Pancreas (tissue), 10 donors: Measurements from ENCODE around the gene FMNL2. TPM values are rescaled to one million over a fixed set of nuclear protein-coding genes. Genes with fewer than 3 reads are reported as not detected.

Experiments used
- ATAC-seq, 4 donors: fragments of 200-7000 bp; cut with Tn5 transposase; one replicate each; pipeline versions ENCODE4 v1.8.0 to v1.9.1; 2020; ENCODE audit warnings: mild to moderate bottlenecking in 4 of 4, moderate library complexity in 4 of 4
- DNase-seq, 6 donors: peaks; one replicate each; pipeline ENCODE4 v3.0.0-alpha.2; 2020
- FAIRE-seq: peaks from 2 replicates; lab custom pipeline; 2012; peaks lifted over from hg19 to GRCh38; lab: Jason Lieb, UNC
- H3K27ac ChIP-seq, 4 donors: fragments of 200-600 bp; sonication (generic); 1 replicate in 3 of 4; 2 replicates in 1 of 4; pipeline versions ENCODE4 v1.5.0 to v1.8.0; 2020
- H3K27me3 ChIP-seq, 4 donors: fragments of 200-600 bp; one replicate each; pipeline ENCODE4 v1.8.0; 2021
- H3K36me3 ChIP-seq, 3 donors: fragments of 200-600 bp; sonication (generic) in 1 of 3; one replicate each; pipeline versions ENCODE4 v1.5.0 to v1.8.0; 2020 to 2021
- H3K4me1 ChIP-seq, 3 donors: fragments of 200-600 bp; one replicate each; pipeline ENCODE4 v1.8.0; 2021
- H3K4me3 ChIP-seq, 4 donors: fragments of 200-600 bp; sonication (generic) in 2 of 4; one replicate each; pipeline versions ENCODE4 v1.5.0 to v1.8.0; 2020 to 2021
- H3K9me3 ChIP-seq, 4 donors: fragments of 200-600 bp; one replicate each; pipeline ENCODE4 v1.8.0; 2021
- CTCF ChIP-seq, 4 donors: fragments of 200-600 bp; sonication (generic) in 3 of 4; IDR thresholded peaks; one replicate each; pipeline versions ENCODE4 v1.5.0 to v1.8.0; 2021; ENCODE audit warnings: antibody characterized with exemption in 4 of 4
- WGBS, 2 donors: extraction: QIAGEN DNeasy Blood & Tissue Kit; methylation state at CpG; one replicate each; pipeline ENCODE4 v1.1.7; 2013; 5-methylcytosine and 5-hydroxymethylcytosine counted together
- intact Hi-C, 3 donors: fragments of 100-400 bp; cut with DNase I; formaldehyde crosslinking; loops; one replicate each; pipeline versions ENCODE4 v1.11.1 to v1.14.2; 2022
- polyA plus RNA-seq, 2 donors: library from polyadenylated mRNA; stranded (reverse); fragments of 200-250 nt; gene quantifications; one replicate each; pipeline ENCODE4 v1.2.3, GENCODE V29; 2013
- total RNA-seq, 6 donors: library from RNA; stranded (reverse); fragmentation: NEBNext Ultra II Directional in 4 of 6; extraction: Animal tissue kit (Norgen Biotek cat#: 25700) in 4 of 6; gene quantifications; one replicate each; pipeline versions ENCODE4 v1.2.1 to v1.2.4, GENCODE V29; 2021 to 2023
- donor health status: healthy with polysubstance abuse.
- donor health status: DM: no; HTN: no; CAD: no; lungs with moderate emphysema.
- donor health status: DM: no; HTN: no; CAD: no.
- donor health status: control.
- donor health status: control.
- donor health status: Bipolar disorder and iron deficiency.
- donor health status: DM: yes; HTN: yes; CAD: no.
- donor health status: DM: no; HTN: no; CAD: no.
- donor health status: DM: no; HTN: no; CAD: no.
- donor health status: DM: yes; HTN: yes; CAD: no.

FMNL2 gene
- total and polyA plus RNA-seq, 8 donors, result 7.5 to 22.3 (median 11.3) TPM

- H3K4me3 ChIP-seq, result no peak overlapping the region
- H3K27ac ChIP-seq, result no peak overlapping the region
- FAIRE-seq (no peak), ATAC-seq (no peak), DNase-seq (no peak)
- no peak for TF ChIP-seq CTCF (IDR thresholded peaks at IDR 0.05)
- no peaks in the 10 kb centered on the region for H3K4me1 ChIP-seq
- no peaks in the 10 kb centered on the region for H3K36me3 ChIP-seq
- no peaks in the 10 kb centered on the region for H3K27me3 ChIP-seq
- H3K9me3 ChIP-seq, result no peaks in the 10 kb centered on the region
- WGBS, 2 donors, result 76 to 84% methylated on average over 2 of the region's 2 CpGs
- intact Hi-C loops, result no loop called here
Observed at GRCh38 chr2:152303951-152304350, 31.0 kb upstream of the FMNL2 start.

GRCh38 chr2:152304836-152305235 is 30.1 kb upstream of the FMNL2 start:
- no peak for FAIRE-seq
- no peak for DNase-seq
- intact Hi-C loops, result no loop called here
- Histone ChIP-seq H3K4me1 (no peaks in the 10 kb centered on the region), H3K27me3 (no peaks in the 10 kb centered on the region), H3K4me3 (no peak overlapping the region), H3K27ac (no peak overlapping the region), H3K36me3 (no peaks in the 10 kb centered on the region), H3K9me3 (no peaks in the 10 kb centered on the region)
- TF ChIP-seq CTCF (IDR thresholded peaks at IDR 0.05), result no peak
- whole genome bisulfite sequencing, 2 donors, result 77 to 79% methylated on average over 1 of the region's 1 CpG
- ATAC-seq, result peak in 1 of 4 donors; percentile 30

- Histone ChIP-seq H3K4me3 (no peak overlapping the region), H3K9me3 (no peaks in the 10 kb centered on the region), H3K27me3 (no peaks in the 10 kb centered on the region), H3K27ac (no peak overlapping the region), H3K4me1 (no peaks in the 10 kb centered on the region), H3K36me3 (no peaks in the 10 kb centered on the region)
- DNase-seq (no peak), FAIRE-seq (no peak), ATAC-seq (no peak)
- intact Hi-C loops, result no loop called here
- 90 to 91% methylated on average over 1 of the region's 1 CpG for WGBS, 2 donors
- no peak for TF ChIP-seq CTCF (IDR thresholded peaks at IDR 0.05)
Observed at GRCh38 chr2:152307863-152308262, 27.1 kb upstream of the FMNL2 start.

GRCh38 chr2:152309352-152310214 is 25.4 kb upstream of the FMNL2 start:
- no peak overlapping the region for H3K27ac ChIP-seq
- no peak for TF ChIP-seq CTCF (IDR thresholded peaks at IDR 0.05)
- no peaks in the 10 kb centered on the region for H3K9me3 ChIP-seq
- intact Hi-C loops, result no loop called here
- no peaks in the 10 kb centered on the region for H3K4me1 ChIP-seq
- no peak for DNase-seq
- FAIRE-seq, result no peak
- WGBS, 2 donors, result 57 to 59% methylated on average over 13 of the region's 13 CpGs
- ATAC-seq, result no peak
- H3K27me3 ChIP-seq, result no peaks in the 10 kb centered on the region
- H3K36me3 ChIP-seq, result no peaks in the 10 kb centered on the region
- no peak overlapping the region for H3K4me3 ChIP-seq
